A549 (cell line): ENCODE results near the gene CSNK2A1.

Experiments used
- CBX8 ChIP-seq: fragments of 200-600 bp; sonication (generic); IDR thresholded peaks from 2 replicates; pipeline ENCODE4 v1.6.1; 2016
- CHD4 ChIP-seq: fragments of 200-600 bp; sonication (generic); IDR thresholded peaks from 2 replicates; pipeline ENCODE4 v1.6.1; 2016; ENCODE audit warnings: antibody characterized with exemption, mild to moderate bottlenecking, borderline replicate concordance
- CTCF ChIP-seq: fragments of >200 bp; sonication (Bioruptor Twin); formaldehyde crosslinking; IDR thresholded peaks from 3 replicates; pipeline ENCODE4 v1.5.1; 2016
- ELK1 ChIP-seq: fragments of 150-350 bp; IDR thresholded peaks from 2 replicates; pipeline ENCODE4 v1.6.1; 2014; ENCODE audit warnings: low read depth, mild to moderate bottlenecking, low read length
- FOXS1 ChIP-seq: fragments of 250-450 bp; sonication (Bioruptor Pico); IDR thresholded peaks from 2 replicates; pipeline ENCODE4 v1.5.0; 2020; ENCODE audit warnings: mild to moderate bottlenecking, moderate library complexity
- HMGXB4 ChIP-seq: fragments of 250-450 bp; sonication (Bioruptor Pico); IDR thresholded peaks from 2 replicates; pipeline ENCODE4 v1.5.0; 2021; ENCODE audit warnings: mild to moderate bottlenecking, moderate library complexity, borderline replicate concordance
- JUN ChIP-seq, 2 experiments: fragments of >200 bp; sonication (Bioruptor Twin); formaldehyde crosslinking; IDR thresholded peaks; 2 replicates in 1 of 2; 3 replicates in 1 of 2; pipeline ENCODE4 v1.6.1; 2016 to 2017
- MAFK ChIP-seq: fragments of 450-650 bp; IDR thresholded peaks from 2 replicates; pipeline ENCODE4 v1.6.1; 2014; ENCODE audit not compliant: partially characterized antibody
- NR3C1 ChIP-seq: fragments of >200 bp; sonication (Bioruptor Twin); formaldehyde crosslinking; IDR thresholded peaks from 3 replicates; pipeline ENCODE4 v1.6.1; 2017
- POLR2A ChIP-seq: IDR thresholded peaks from 2 replicates; pipeline ENCODE4 v1.6.1; 2012; ENCODE audit warnings: mild to moderate bottlenecking, low read length
- RAD21 ChIP-seq, 2 experiments: fragments of >200 bp in 1 of 2; sonication (Bioruptor Twin) in 1 of 2; formaldehyde crosslinking in 1 of 2; IDR thresholded peaks in 1 of 2; conservative IDR thresholded peaks in 1 of 2; 2 replicates in 1 of 2; 3 replicates in 1 of 2; pipeline ENCODE4 v1.6.1; 2012 to 2018; ENCODE audit warnings: inconsistent platforms in 1 of 2
- REST ChIP-seq: fragments of 200-600 bp; sonication (generic); IDR thresholded peaks from 2 replicates; pipeline ENCODE4 v1.6.1; 2016; ENCODE audit warnings: antibody characterized with exemption, mild to moderate bottlenecking, moderate library complexity
- USF2 ChIP-seq: fragments of 450-650 bp; IDR thresholded peaks from 2 replicates; pipeline ENCODE4 v1.6.1; 2014; ENCODE audit warnings: antibody characterized with exemption

GRCh38 chr20:528923-529604 lies 14.5 kb downstream of the CSNK2A1 start:
- TF ChIP-seq FOXS1 (CRISPR knock-in tag) (no peak), HMGXB4 (no peak), CTCF (no peak), POLR2A (no peak), RAD21 (conservative IDR thresholded peaks at IDR 0.05 in 1 of 2, IDR thresholded peaks at IDR 0.05 in 1 of 2) (no peak), ELK1 (no peak), CBX8 (no peak), CHD4 (no peak), JUN (IDR thresholded peaks at IDR 0.05) (peak in 1 of 2 experiments; percentile 48; a peak in 1 of 5 replicates), MAFK (no peak), REST (no peak), NR3C1 (no peak), USF2 (no peak)
